ENCODE data around the gene COPS9.

Gene COPS9

DNA sequence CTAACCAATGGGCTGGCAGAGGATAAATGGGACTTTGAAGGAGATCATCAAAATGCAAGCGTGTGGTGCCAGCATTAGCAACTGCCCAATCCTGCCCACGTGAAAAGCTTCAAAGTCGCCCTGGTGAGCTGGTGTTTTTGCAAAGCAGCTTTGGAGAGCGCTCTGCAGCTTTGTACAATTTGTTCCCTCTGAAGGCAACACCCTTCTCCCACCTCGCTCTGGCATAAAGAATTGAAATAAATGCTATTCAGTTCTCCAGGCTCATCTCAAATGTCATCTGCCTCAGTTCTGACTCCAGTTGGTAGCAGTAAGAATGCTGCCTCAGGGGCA, 3.5 kb downstream of the COPS9 start:
- no peak for DNase-seq (ENCODE audit: low spot score)
- no peak for TF ChIP-seq CTCF (IDR thresholded peaks at IDR 0.05; ENCODE audit: extremely low read depth, missing control alignments)

GRCh38 chr2:240131941-240132650, 4.0 kb downstream of the COPS9 start:
- TF ChIP-seq CTCF (IDR thresholded peaks at IDR 0.05; ENCODE audit: extremely low read depth, missing control alignments) = no peak

DNA sequence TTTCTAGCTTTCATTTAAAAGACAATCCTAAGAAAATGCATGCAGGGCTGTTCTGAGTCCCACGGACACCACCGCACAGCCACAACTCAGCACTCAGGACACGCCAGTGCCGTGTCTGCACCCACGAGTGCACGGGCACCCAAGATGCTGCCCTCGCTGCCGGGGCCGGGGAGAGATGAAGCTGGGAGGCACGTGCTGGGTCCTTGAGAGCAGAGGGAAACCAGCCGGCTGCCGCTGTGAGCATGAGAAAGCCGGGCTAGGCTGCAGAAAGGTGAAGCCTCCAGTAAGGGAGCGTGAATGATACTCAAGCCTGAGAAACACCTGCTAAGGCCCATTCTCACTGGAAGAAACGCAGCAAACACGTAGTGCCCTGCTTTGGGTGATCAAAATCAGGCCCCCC, 4.8 kb downstream of the COPS9 start:
- no peak for TF ChIP-seq CTCF (IDR thresholded peaks at IDR 0.05; ENCODE audit: extremely low read depth, missing control alignments)
- DNase-seq (ENCODE audit: low spot score) = no peak

More at GRCh38 chr2:240131941-240132650, 4.0 kb downstream of the COPS9 start:
- no peak for DNase-seq (ENCODE audit: low spot score)

- DNase-seq (ENCODE audit: low spot score) = no peak
- TF ChIP-seq CTCF (IDR thresholded peaks at IDR 0.05; ENCODE audit: extremely low read depth, missing control alignments) = no peak
Measured at GRCh38 chr2:240130393-240131195, 5.5 kb downstream of the COPS9 start.

GRCh38 chr2:240129731-240130392, 6.2 kb downstream of the COPS9 start:
- TF ChIP-seq CTCF (IDR thresholded peaks at IDR 0.05; ENCODE audit: extremely low read depth, missing control alignments) = no peak
- no peak for DNase-seq (ENCODE audit: low spot score)

DNA sequence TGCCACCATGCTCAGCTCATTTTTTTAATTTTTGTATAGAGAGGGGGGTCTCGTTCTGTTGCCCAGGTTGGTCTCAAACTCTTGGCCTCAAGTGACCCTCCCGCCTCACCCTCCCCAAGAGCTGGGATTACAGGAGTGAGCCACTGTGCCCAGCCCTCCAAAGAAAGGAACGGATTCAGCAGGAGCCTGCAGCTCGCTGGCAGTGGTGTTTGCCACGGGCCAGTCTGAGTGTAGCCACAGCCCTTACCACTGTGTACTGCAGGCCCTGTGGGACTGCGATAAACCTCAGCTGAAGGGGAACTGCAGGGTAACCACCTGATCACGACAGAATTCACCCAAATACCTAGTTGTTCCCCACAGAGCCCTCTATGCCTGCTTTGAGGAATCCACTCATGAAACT, 6.8 kb downstream of the COPS9 start:
- no peak for DNase-seq (ENCODE audit: low spot score)
- no peak for TF ChIP-seq CTCF (IDR thresholded peaks at IDR 0.05; ENCODE audit: extremely low read depth, missing control alignments)

GRCh38 chr2:240128608-240129145, 7.4 kb downstream of the COPS9 start:
- no peak for DNase-seq (ENCODE audit: low spot score)
- TF ChIP-seq CTCF (IDR thresholded peaks at IDR 0.05; ENCODE audit: extremely low read depth, missing control alignments) = no peak
